Measurements from ENCODE around the gene DNAJB8. TPM values are rescaled to one million over a fixed set of nuclear protein-coding genes. Genes with fewer than 3 reads are reported as not detected.

The DNAJB8 gene
- total and polyA plus RNA-seq, 9 of the 15 experiments (the other 6 are each of a cell fraction or from before 2014, with no cell fraction given), result not detected

DNA sequence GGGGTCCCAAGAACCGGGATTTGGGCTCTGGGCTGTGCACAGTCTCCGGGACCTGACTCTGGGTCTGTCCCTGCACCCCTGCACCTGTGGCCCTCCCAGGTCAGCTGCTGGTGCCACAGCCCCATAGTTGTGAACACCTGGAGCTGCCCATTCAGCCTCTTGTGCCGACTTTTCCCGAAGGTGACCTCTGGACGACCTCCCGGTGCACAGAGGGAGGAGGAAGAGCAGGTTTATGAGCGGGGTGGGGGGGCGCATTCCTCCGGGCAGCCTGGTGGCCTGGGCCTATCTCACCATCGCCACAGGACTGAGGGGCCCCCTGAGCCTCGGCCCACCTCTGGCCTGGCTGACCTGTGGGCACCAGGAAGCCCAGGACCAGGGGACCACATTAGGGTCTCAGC is 45.3 kb downstream of the DNAJB8 start (continued):
- TF ChIP-seq, protein P1, sequence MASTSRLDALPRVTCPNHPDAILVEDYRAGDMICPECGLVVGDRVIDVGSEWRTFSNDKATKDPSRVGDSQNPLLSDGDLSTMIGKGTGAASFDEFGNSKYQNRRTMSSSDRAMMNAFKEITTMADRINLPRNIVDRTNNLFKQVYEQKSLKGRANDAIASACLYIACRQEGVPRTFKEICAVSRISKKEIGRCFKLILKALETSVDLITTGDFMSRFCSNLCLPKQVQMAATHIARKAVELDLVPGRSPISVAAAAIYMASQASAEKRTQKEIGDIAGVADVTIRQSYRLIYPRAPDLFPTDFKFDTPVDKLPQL (IDR thresholded peaks at IDR 0.05; ENCODE audit: extremely low read depth, insufficient read length), result no peak
- TF ChIP-seq ZNF140 (CRISPR knock-in tag; IDR thresholded peaks at IDR 0.05), result no peak
- no peak for TF ChIP-seq POLR3G (IDR thresholded peaks at IDR 0.05; ENCODE audit: extremely low read depth, insufficient read length, insufficient replicate concordance)
- TF ChIP-seq GTF2A2 (tag; IDR thresholded peaks at IDR 0.05), result no peak

DNA sequence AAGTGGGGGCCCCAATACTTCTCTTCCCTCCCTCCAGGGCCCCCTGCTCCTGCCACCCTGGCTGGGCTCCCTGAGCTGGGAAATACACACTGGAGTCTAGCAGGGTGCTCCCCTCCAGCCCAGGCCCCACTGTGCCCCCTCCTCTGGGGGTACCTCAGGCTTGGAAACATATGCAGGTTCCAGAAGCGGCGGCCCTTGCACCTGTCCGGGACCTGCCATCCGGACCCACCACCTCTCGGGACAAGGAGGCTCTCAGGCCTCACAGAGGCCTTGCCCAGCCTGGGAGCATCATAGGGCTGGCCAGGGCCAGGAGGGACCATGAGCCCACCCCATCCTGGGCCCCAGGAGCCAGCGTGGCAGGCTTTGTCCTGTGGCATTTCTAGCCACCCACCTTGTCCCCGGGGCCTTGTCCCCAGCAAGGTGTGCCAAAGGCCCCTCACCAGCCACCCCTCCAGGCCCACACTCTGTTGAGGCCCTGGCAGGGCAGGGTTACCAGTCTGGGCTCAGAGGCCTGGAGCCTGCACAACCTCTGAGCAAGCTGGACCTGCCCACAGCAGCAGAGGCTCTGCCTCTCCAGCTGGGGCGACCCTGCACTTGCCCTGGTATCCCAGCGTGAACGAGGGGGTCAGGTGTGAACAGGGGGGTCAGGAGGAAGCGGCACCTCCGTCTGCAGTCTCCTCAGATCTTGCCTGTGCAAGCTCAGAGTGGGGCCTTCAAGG is 45.8 kb downstream of the DNAJB8 start:
- peaks cover 60 to 88% of the 10 kb centered on the region in 2 experiments for H3K4me1 ChIP-seq (replicated peaks in 1 of 2; ENCODE audit: control insufficient read depth in 2 of 2, insufficient read depth in 2 of 2, low read length in 2 of 2)
- BruUV-seq (replicated peaks), result no TSS peak
- no peak overlapping the region for H3K4me2 ChIP-seq (ENCODE audit: insufficient read depth, low read length)
- no peak for DNase-seq (ENCODE audit: extremely low read depth in 1 of 4, low spot score in 3 of 4)
- ATAC-seq, result no peak
- H3K9ac ChIP-seq (ENCODE audit: insufficient read depth in 1 of 2, low read depth in 2 of 2, low read length in 2 of 2), result peak overlapping the region in 1 of 2 experiments; percentile 85; a peak in 2 of 4 replicates
- ChIA-PET POLR2A (interaction anchor here (0.6 kb wide), 1 partner anchor 136 kb away, joined by 3 read pairs; no protein-coding TSS in a partner anchor), CTCF (ENCODE audit: low intra/inter-chr PET ratio) (no interaction called here)
- no peaks in the 10 kb centered on the region for H3K36me3 ChIP-seq (ENCODE audit: control insufficient read depth, insufficient read depth, low read length)
- intact Hi-C loops (cut with micrococcal nuclease), result no loop called here
- H3K4me3 ChIP-seq, result no peak overlapping the region
- H4K20me1 ChIP-seq (replicated peaks; ENCODE audit: control insufficient read depth, insufficient read depth, low read length), result no peaks in the 10 kb centered on the region
- no peaks in the 10 kb centered on the region for H3K27me3 ChIP-seq (ENCODE audit: control insufficient read depth in 2 of 2, insufficient read depth in 2 of 2, low read length in 2 of 2)
- peaks cover 2% of the 10 kb centered on the region; the same call in 1 of the 2 replicates for H3K9me3 ChIP-seq (replicated peaks; ENCODE audit: control insufficient read depth, insufficient read depth, low read depth, low read length)
- FAIRE-seq, result no peak
- no peak overlapping the region for H2AFZ ChIP-seq (ENCODE audit: low read depth, low read length)
- in situ Hi-C loops (cut with MboI), result no loop called here
- H3K9me1 ChIP-seq (ENCODE audit: control insufficient read depth, insufficient read depth, low read length), result no peaks in the 10 kb centered on the region
- WGBS (ENCODE audit: insufficient coverage, low coverage, missing lambda C conversion rate), result 93% methylated on average over 5 of the region's 12 CpGs
- H3K79me2 ChIP-seq (ENCODE audit: control insufficient read depth, insufficient read depth, low read length), result peaks cover 21% of the 10 kb centered on the region
- TF ChIP-seq POLR2G (IDR thresholded peaks at IDR 0.05; ENCODE audit: low read depth, low read length), result peak; percentile 64
- TF ChIP-seq E2F3 (CRISPR knock-in tag; IDR thresholded peaks at IDR 0.05), result no peak
- H3K27ac ChIP-seq (ENCODE audit: extremely low read depth, low read depth, low read length), result peak overlapping the region; percentile 32; the same call in 1 of the 3 replicates

Measured in K562 (cell line).